ENCODE data around the gene TMEFF2. TPM values are rescaled to one million over a fixed set of nuclear protein-coding genes. Genes with fewer than 3 reads are reported as not detected.

Gene TMEFF2
- total RNA-seq, 1 donor from 2014 or later = not detected

- no peaks in the 10 kb centered on the region for H3K4me1 ChIP-seq
- no peaks in the 10 kb centered on the region for H3K36me3 ChIP-seq
- no peaks in the 10 kb centered on the region for H3K9me3 ChIP-seq
- H3K27me3 ChIP-seq = no peaks in the 10 kb centered on the region
- intact Hi-C loops (cut with DNase I) = no loop called here
- no peak overlapping the region for H3K27ac ChIP-seq
- TF ChIP-seq CTCF (IDR thresholded peaks at IDR 0.05) = no peak
- DNase-seq (no peak), ATAC-seq (no peak)
- H3K4me3 ChIP-seq = no peak overlapping the region
These were observed 226.6 kb downstream of the TMEFF2 start for GRCh38 chr2:191968120-191968519.

DNA sequence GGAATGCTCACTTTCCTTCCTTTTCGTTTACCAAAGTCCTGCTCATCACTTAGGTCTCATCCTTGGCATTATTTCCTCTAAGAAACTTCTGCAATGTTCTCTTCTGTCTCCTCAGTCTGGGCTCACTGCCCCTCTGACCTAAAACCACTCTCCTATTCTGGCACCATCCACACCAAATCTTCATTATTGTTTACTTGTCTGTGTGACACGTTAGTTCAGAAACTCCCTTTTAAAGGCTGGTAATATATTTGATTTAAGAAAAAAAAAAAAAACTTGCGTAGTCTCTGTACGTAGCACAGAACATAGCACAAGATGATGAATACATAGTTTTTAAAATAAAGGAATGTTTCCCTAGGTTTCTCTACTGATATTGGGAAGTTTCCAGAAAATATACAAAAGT, 229.0 kb downstream of the TMEFF2 start:
- Histone ChIP-seq H3K27ac (no peak overlapping the region), H3K4me3 (no peak overlapping the region), H3K4me1 (no peaks in the 10 kb centered on the region), H3K36me3 (no peaks in the 10 kb centered on the region), H3K9me3 (no peaks in the 10 kb centered on the region), H3K27me3 (no peaks in the 10 kb centered on the region)
- no peak for TF ChIP-seq CTCF (IDR thresholded peaks at IDR 0.05)
- intact Hi-C loops (cut with DNase I) = no loop called here
- no peak for ATAC-seq
- DNase-seq = no peak

- Histone ChIP-seq H3K4me3 (no peak overlapping the region), H3K36me3 (no peaks in the 10 kb centered on the region), H3K4me1 (peaks cover 17% of the 10 kb centered on the region), H3K9me3 (no peaks in the 10 kb centered on the region), H3K27me3 (no peaks in the 10 kb centered on the region), H3K27ac (no peak overlapping the region)
- intact Hi-C loops (cut with DNase I) = no loop called here
- ATAC-seq = no peak
- TF ChIP-seq CTCF (IDR thresholded peaks at IDR 0.05) = no peak
- DNase-seq = no peak
These were observed 233.2 kb downstream of the TMEFF2 start for GRCh38 chr2:191961556-191961955.

DNA sequence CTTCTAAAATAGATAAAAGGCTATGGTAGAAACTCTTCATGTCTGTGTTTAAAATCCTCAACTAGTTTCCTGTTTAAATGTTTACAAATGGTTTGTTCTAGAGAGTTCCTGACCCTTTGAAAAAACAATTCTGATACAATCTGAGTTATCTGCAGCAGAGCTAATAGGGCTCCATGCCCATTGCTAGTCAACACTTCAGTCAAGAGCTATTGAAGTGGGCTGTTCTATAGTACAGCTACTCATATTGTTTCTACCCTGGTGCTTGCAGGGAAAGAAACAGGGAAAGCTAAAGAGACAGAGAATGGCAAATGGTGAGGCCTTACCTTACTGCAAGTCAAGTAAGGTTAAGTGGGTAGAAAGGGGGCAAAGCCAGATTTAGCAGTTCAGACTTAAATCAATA, 235.5 kb downstream of the TMEFF2 start:
- Histone ChIP-seq H3K27me3 (no peaks in the 10 kb centered on the region), H3K4me1 (peaks cover 17% of the 10 kb centered on the region), H3K9me3 (no peaks in the 10 kb centered on the region), H3K4me3 (no peak overlapping the region), H3K36me3 (no peaks in the 10 kb centered on the region), H3K27ac (no peak overlapping the region)
- DNase-seq (no peak), ATAC-seq (peak; percentile 92)
- intact Hi-C loops (cut with DNase I) = no loop called here
- TF ChIP-seq CTCF (IDR thresholded peaks at IDR 0.05) = no peak

DNA sequence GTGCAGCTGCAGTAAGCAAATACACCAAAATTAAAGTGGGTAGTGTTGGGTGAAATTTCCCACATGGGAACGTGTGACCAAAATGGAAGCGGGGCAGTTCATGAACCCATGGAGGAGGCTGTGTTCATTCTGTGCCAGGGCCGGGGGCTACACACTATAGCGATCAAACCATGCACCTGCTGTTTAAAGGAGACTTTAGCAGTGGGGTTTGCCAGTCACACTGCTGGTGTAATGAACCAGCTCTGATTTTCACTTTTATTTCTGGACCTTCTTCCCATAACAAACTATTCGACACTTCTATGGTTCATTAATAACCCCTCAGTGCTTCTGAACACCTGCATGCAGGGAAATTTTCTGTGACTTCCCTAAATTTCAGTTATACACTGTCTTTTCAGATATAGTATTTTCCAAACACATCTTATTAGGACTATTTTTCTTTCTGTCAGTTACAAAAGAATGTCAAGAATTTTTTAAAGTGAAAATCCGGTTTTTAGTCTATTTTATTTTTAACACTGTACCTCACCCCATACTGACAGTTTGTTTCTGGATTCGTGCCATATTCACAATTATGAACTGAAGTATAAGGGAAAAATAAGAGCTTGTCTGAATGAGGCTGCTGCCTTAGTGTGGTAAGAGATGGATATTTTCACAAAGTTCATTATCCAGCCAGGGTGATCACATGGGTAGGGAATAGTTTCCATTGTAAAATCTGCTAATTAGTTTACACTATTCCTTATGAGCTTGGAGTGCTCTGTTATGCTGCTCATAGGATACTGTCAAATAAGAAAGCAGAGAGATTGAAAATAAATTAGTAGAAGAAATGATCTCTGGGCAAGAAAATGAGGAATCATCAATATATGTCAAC, 236.5 kb downstream of the TMEFF2 start:
- Histone ChIP-seq H3K4me3 (no peak overlapping the region), H3K9me3 (no peaks in the 10 kb centered on the region), H3K36me3 (no peaks in the 10 kb centered on the region), H3K27ac (no peak overlapping the region), H3K4me1 (peaks cover 17% of the 10 kb centered on the region), H3K27me3 (no peaks in the 10 kb centered on the region)
- DNase-seq (no peak), ATAC-seq (no peak)
- intact Hi-C loops (cut with DNase I) = no loop called here
- TF ChIP-seq CTCF (IDR thresholded peaks at IDR 0.05) = no peak
